Brain microvascular endothelial cell (primary cell): ENCODE results near the gene FAT1.

Experiments
- DNase-seq: peaks from one replicate; pipeline ENCODE4 v3.0.0-alpha.2; 2020
- H3K27ac ChIP-seq: fragments of 250-450 bp; sonication (Bioruptor Pico); 2 replicates; pipeline ENCODE4 v1.5.1; 2020; ENCODE audit warnings: mild to moderate bottlenecking, moderate library complexity
- H3K27me3 ChIP-seq: fragments of 250-450 bp; sonication (Bioruptor Pico); replicated peaks from 2 replicates; pipeline ENCODE4 v1.5.1; 2020; ENCODE audit warnings: mild to moderate bottlenecking
- H3K36me3 ChIP-seq: fragments of 250-450 bp; sonication (Bioruptor Pico); replicated peaks from 2 replicates; pipeline ENCODE4 v1.5.1; 2020; ENCODE audit warnings: mild to moderate bottlenecking
- H3K4me3 ChIP-seq: 2 replicates; pipeline ENCODE4 v1.5.1; 2011; ENCODE audit warnings: low read depth, mild to moderate bottlenecking, control low read depth, low read length, moderate library complexity
- CTCF ChIP-seq: IDR thresholded peaks from 2 replicates; pipeline ENCODE4 v1.5.1; 2011; ENCODE audit warnings: low read depth, mild to moderate bottlenecking, moderate library complexity, low read length, control low read depth, inconsistent platforms; ENCODE audit errors: missing control alignments
- in situ Hi-C: cut with HindIII; loops from 2 replicates; pipeline ENCODE4 v1.10.0; 2017; ENCODE audit warnings: low sequenced_read_pairs, low pct_ligation_motif_present

FAT1 gene

DNA sequence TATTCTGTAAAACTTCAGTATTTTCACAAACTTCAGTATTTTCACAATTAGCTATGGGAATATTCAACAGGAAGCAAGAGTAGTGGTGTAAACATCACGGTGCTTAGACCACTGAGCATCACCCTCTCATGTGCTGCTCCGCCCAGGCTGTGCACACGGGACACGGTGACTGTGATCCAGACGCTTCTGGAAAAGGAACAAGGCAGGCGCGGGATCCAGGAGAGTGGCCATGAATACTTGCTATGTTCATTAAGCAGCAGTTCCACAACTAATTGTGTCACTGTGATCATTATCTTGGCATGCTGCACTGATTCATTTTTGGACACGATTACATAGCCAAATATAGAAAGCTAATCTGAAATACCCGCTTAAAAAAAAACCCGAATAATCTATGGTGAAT lies 19.6 kb upstream of the FAT1 start:
- no peak for TF ChIP-seq CTCF
- H3K36me3 ChIP-seq = no peaks in the 10 kb centered on the region
- H3K27ac ChIP-seq = no peak overlapping the region
- in situ Hi-C loops = loop anchor here (25.0 kb wide), 1 partner anchor 194 kb away; no protein-coding TSS in a partner anchor
- no peak for DNase-seq
- no peak overlapping the region for H3K4me3 ChIP-seq
- H3K27me3 ChIP-seq = no peaks in the 10 kb centered on the region

GRCh38 chr4:186740822-186741221 lies 17.2 kb upstream of the FAT1 start:
- TF ChIP-seq CTCF = no peak
- DNase-seq = peak; percentile 44
- Histone ChIP-seq H3K27ac (no peak overlapping the region), H3K4me3 (no peak overlapping the region), H3K36me3 (no peaks in the 10 kb centered on the region), H3K27me3 (no peaks in the 10 kb centered on the region)
- in situ Hi-C loops = loop anchor here (25.0 kb wide), 1 partner anchor 196 kb away; no protein-coding TSS in a partner anchor

GRCh38 chr4:186739802-186740434 lies 16.3 kb upstream of the FAT1 start:
- H3K4me3 ChIP-seq = no peak overlapping the region
- H3K36me3 ChIP-seq = no peaks in the 10 kb centered on the region
- DNase-seq = no peak
- no peak overlapping the region for H3K27ac ChIP-seq
- H3K27me3 ChIP-seq = no peaks in the 10 kb centered on the region
- in situ Hi-C loops = loop anchor here (25.0 kb wide), 1 partner anchor 197 kb away; no protein-coding TSS in a partner anchor
- no peak for TF ChIP-seq CTCF

DNA sequence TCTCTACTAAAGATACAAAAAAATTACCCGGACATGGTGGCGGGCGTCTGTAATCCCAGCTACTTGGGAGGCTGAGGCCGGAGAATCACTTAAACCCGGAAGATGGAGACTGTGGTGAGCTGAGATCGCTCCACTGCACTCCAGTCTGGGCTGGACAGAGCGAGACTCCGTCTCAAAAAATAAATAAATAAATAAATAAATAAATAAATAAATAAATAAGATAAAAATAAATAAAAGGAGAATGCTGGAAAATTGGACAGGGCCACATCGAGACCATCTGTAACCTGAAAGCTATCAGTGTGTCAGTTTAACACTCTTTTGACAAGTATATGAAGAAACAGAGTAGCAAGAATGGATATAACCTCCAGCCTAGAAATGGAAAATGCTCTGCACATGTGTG lies 15.7 kb upstream of the FAT1 start:
- H3K27ac ChIP-seq = no peak overlapping the region
- no peak for TF ChIP-seq CTCF
- in situ Hi-C loops = loop anchor here (25.0 kb wide), 1 partner anchor 198 kb away; no protein-coding TSS in a partner anchor
- H3K27me3 ChIP-seq = no peaks in the 10 kb centered on the region
- DNase-seq = no peak
- H3K4me3 ChIP-seq = no peak overlapping the region
- no peaks in the 10 kb centered on the region for H3K36me3 ChIP-seq

GRCh38 chr4:186738421-186738820 lies 14.8 kb upstream of the FAT1 start:
- in situ Hi-C loops = loop anchor here (25.0 kb wide), 1 partner anchor 199 kb away; no protein-coding TSS in a partner anchor
- Histone ChIP-seq H3K4me3 (no peak overlapping the region), H3K36me3 (no peaks in the 10 kb centered on the region), H3K27me3 (no peaks in the 10 kb centered on the region), H3K27ac (no peak overlapping the region)
- no peak for TF ChIP-seq CTCF
- no peak for DNase-seq

DNA sequence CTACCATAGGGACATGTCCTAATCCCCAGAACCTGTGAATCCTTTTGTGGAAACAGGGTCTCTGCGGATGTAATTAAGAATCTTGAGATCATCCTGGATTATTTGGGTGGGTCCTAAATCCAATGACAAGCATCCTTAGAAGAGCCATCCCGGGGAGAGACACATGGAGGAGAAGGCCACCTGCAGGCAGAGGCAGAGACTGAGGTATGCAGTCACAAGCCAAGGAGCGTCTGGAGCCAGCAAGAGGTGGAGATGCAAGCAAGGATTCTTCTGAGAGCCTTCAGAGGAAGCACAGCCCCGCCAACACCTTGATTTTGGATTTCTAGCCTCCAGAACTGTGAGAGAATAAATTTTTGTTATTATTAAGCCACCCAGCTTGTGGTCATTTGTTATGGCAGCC lies 13.8 kb upstream of the FAT1 start:
- Histone ChIP-seq H3K27ac (no peak overlapping the region), H3K4me3 (no peak overlapping the region), H3K27me3 (no peaks in the 10 kb centered on the region), H3K36me3 (no peaks in the 10 kb centered on the region)
- in situ Hi-C loops = loop anchor here (25.0 kb wide), 1 partner anchor 200 kb away; no protein-coding TSS in a partner anchor
- DNase-seq = no peak
- TF ChIP-seq CTCF = no peak
